Natural killer cell (primary cell): ENCODE results near the gene HOXC6. TPM values are rescaled to one million over a fixed set of nuclear protein-coding genes. Genes with fewer than 3 reads are reported as not detected.

Experiments
- ATAC-seq, 3 donors: fragments of 150-1000 bp in 2 of 3; fragments of 200-7000 bp in 1 of 3; cut with Tn5 transposase; 1 replicate in 1 of 3; 2 replicates in 2 of 3; pipeline ENCODE4 v1.10.0; 2021; ENCODE audit warnings: mild to moderate bottlenecking in 2 of 3, moderate library complexity in 2 of 3
- DNase-seq, 2 donors: peaks; one replicate each; pipeline versions ENCODE4 v3.0.0 to v3.0.0-alpha.2; 2013 to 2021; ENCODE audit warnings: mixed read lengths in 1 of 2
- H3K27ac ChIP-seq: one replicate; pipeline ENCODE4 v1.5.1; 2013; ENCODE audit warnings: mild to moderate bottlenecking, low read length
- H3K27me3 ChIP-seq: one replicate; pipeline ENCODE4 v1.6.1; 2013; ENCODE audit warnings: low read length; ENCODE audit not compliant: control insufficient read depth, insufficient read depth
- H3K36me3 ChIP-seq: one replicate; pipeline ENCODE4 v1.6.1; 2013; ENCODE audit warnings: low read length; ENCODE audit not compliant: control insufficient read depth, insufficient read depth
- H3K4me1 ChIP-seq: one replicate; pipeline ENCODE4 v1.6.1; 2013; ENCODE audit warnings: low read length; ENCODE audit not compliant: control insufficient read depth, insufficient read depth
- H3K4me3 ChIP-seq: one replicate; pipeline ENCODE4 v1.5.1; 2013; ENCODE audit warnings: low read length
- H3K9me3 ChIP-seq: one replicate; pipeline ENCODE4 v1.6.1; 2013; ENCODE audit warnings: low read length; ENCODE audit not compliant: control insufficient read depth, insufficient read depth
- H3K27ac Mint-ChIP-seq, 2 donors: one replicate each; pipeline ENCODE4 v1.8.0; 2022; ENCODE audit warnings: mild to moderate bottlenecking in 2 of 2, mixed read lengths in 2 of 2, moderate library complexity in 1 of 2
- H3K27me3 Mint-ChIP-seq, 2 donors: one replicate each; pipeline ENCODE4 v1.8.0; 2022; ENCODE audit warnings: low read depth in 2 of 2, mixed read lengths in 2 of 2
- H3K36me3 Mint-ChIP-seq: one replicate; pipeline ENCODE4 v1.8.0; 2022; ENCODE audit warnings: mixed read lengths
- H3K4me1 Mint-ChIP-seq, 2 donors: one replicate each; pipeline ENCODE4 v1.8.0; 2022; ENCODE audit warnings: mixed read lengths in 2 of 2
- H3K4me3 Mint-ChIP-seq: one replicate; pipeline ENCODE4 v1.8.0; 2022; ENCODE audit warnings: mild to moderate bottlenecking, moderate library complexity, mixed read lengths
- H3K9me3 Mint-ChIP-seq, 2 donors: one replicate each; pipeline ENCODE4 v1.8.0; 2022; ENCODE audit warnings: mixed read lengths in 2 of 2
- CTCF ChIP-seq: fragments of 200-600 bp; IDR thresholded peaks from one replicate; pipeline ENCODE4 v1.8.0; 2022; ENCODE audit warnings: antibody characterized with exemption
- WGBS: methylation state at CpG from one replicate; pipeline ENCODE4 v1.1.7; 2013; ENCODE audit warnings: missing lambda C conversion rate; ENCODE audit not compliant: insufficient coverage; 5-methylcytosine and 5-hydroxymethylcytosine counted together
- intact Hi-C: fragments of 100-400 bp; cut with micrococcal nuclease; formaldehyde crosslinking; loops from one replicate; pipeline ENCODE4 v1.14.2; 2022
- total RNA-seq, 4 donors: library from RNA; stranded (reverse); fragments of 120-200 nt in 1 of 4; gene quantifications; one replicate each; pipeline versions ENCODE4 v1.2.3 to v1.2.4, GENCODE V29; 2013 to 2022

HOXC6 gene
- total RNA-seq, 3 donors from 2014 or later (not counting 1 experiment from before 2014, with no cell fraction given): not detected

GRCh38 chr12:54038871-54039414 is 10.7 kb downstream of the HOXC6 start:
- H3K36me3 Mint-ChIP-seq: no peaks in the 10 kb centered on the region

GRCh38 chr12:54039417-54040147 is 11.3 kb downstream of the HOXC6 start:
- no peak overlapping the region for H3K27ac ChIP-seq
- H3K36me3 ChIP-seq: no peaks in the 10 kb centered on the region
- intact Hi-C loops: loop anchor here (10.0 kb wide), 1 partner anchor 45 kb away; no protein-coding TSS in a partner anchor
- Mint-ChIP-seq H3K27me3 (peaks cover 87 to 88% of the 10 kb centered on the region in 2 donors), H3K9me3 (no peaks in the 10 kb centered on the region), H3K4me3 (no peak overlapping the region), H3K36me3 (no peaks in the 10 kb centered on the region), H3K4me1 (peaks cover 5 to 6% of the 10 kb centered on the region in 2 donors), H3K27ac (no peak overlapping the region)
- TF ChIP-seq CTCF: no peak
- H3K9me3 ChIP-seq: no peaks in the 10 kb centered on the region
- 35% methylated on average over 16 of the region's 16 CpGs for WGBS
- H3K4me3 ChIP-seq: no peak overlapping the region
- DNase-seq (no peak), ATAC-seq (no peak)
- H3K4me1 ChIP-seq: peaks cover 9% of the 10 kb centered on the region
- peaks cover 80% of the 10 kb centered on the region for H3K27me3 ChIP-seq

More at GRCh38 chr12:54038871-54039414, 10.7 kb downstream of the HOXC6 start:
- H3K4me3 Mint-ChIP-seq: no peak overlapping the region
- peaks cover 10 to 12% of the 10 kb centered on the region in 2 donors for H3K4me1 Mint-ChIP-seq
- no peak for TF ChIP-seq CTCF
- peaks cover 86% of the 10 kb centered on the region in 2 donors for H3K27me3 Mint-ChIP-seq
- H3K27ac Mint-ChIP-seq: no peak overlapping the region
- Histone ChIP-seq H3K4me3 (no peak overlapping the region), H3K27ac (no peak overlapping the region), H3K4me1 (peaks cover 14% of the 10 kb centered on the region), H3K9me3 (no peaks in the 10 kb centered on the region), H3K27me3 (peaks cover 79% of the 10 kb centered on the region), H3K36me3 (no peaks in the 10 kb centered on the region)
- no peaks in the 10 kb centered on the region for H3K9me3 Mint-ChIP-seq
- no peak for DNase-seq
- intact Hi-C loops: loop anchor here (10.0 kb wide), 1 partner anchor 46 kb away; no protein-coding TSS in a partner anchor
- 67% methylated on average over 9 of the region's 9 CpGs for WGBS
- no peak for ATAC-seq

- no peak for TF ChIP-seq CTCF
- peaks cover 77% of the 10 kb centered on the region for H3K27me3 ChIP-seq
- H3K9me3 Mint-ChIP-seq: no peaks in the 10 kb centered on the region
- no peak for ATAC-seq
- H3K4me3 ChIP-seq: no peak overlapping the region
- WGBS: 41% methylated on average over 4 of the region's 4 CpGs
- no peaks in the 10 kb centered on the region for H3K36me3 Mint-ChIP-seq
- peaks cover 1% of the 10 kb centered on the region in 2 donors for H3K4me1 Mint-ChIP-seq
- no peaks in the 10 kb centered on the region for H3K36me3 ChIP-seq
- H3K4me3 Mint-ChIP-seq: no peak overlapping the region
- no peak overlapping the region for H3K27ac ChIP-seq
- H3K9me3 ChIP-seq: no peaks in the 10 kb centered on the region
- H3K27ac Mint-ChIP-seq: no peak overlapping the region
- H3K27me3 Mint-ChIP-seq: peaks cover 87% of the 10 kb centered on the region in 2 donors
- intact Hi-C loops: no loop called here
- no peak for DNase-seq
- H3K4me1 ChIP-seq: peaks cover 4% of the 10 kb centered on the region
Observed at GRCh38 chr12:54040148-54040494, 11.9 kb downstream of the HOXC6 start.
